Cortex of kidney (tissue), 1 donor: Measurements from ENCODE around the gene TMEM30B.

ENCODE experiments used
- DNase-seq: peaks from one replicate; lab custom pipeline; 2025; lab: John Stamatoyannopoulos, UW

TMEM30B gene

DNA sequence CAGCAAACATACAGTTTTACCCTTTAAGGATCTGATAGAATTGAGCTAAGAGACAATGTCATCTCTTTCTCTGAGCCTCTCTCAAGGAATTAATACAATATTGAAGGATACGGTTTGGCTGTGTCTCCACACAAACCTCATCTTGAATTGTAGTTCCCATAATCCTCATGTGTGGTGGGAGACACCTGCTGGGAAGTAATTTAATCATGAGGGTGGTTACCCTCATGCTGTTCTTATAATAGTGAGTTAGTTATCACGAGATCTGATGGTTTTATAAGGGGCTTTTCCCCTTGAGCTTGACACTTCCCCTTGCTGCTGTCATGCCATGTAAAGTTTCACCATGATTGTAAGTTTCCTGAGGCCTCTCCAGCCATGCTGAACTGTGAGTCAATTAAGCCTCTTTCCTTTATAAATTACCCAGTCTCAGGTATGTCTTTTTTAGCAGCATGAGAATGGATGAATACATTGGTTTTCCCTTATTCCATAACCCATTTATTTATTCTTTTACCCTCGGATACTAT lies 47.6 kb downstream of the TMEM30B start:
- no peak for DNase-seq

DNA sequence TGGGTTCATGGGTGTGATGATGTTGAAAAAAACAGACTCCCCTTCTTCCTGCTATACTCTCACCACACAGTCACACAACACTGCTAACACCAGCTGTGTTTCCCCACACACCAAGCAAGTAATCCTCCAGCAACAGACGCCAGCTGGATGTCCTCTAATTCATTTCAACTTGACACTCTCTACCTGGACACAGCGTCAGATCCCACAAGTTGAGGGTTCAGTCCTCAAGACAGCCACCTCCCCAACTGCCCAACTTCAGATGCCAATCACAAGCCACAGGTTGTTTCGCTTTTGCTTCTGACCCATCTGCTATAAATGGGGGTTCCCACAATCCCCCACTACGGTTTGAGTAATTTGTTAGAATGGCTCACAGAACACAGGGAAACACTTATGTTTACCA lies 49.3 kb downstream of the TMEM30B start:
- no peak for DNase-seq

DNA sequence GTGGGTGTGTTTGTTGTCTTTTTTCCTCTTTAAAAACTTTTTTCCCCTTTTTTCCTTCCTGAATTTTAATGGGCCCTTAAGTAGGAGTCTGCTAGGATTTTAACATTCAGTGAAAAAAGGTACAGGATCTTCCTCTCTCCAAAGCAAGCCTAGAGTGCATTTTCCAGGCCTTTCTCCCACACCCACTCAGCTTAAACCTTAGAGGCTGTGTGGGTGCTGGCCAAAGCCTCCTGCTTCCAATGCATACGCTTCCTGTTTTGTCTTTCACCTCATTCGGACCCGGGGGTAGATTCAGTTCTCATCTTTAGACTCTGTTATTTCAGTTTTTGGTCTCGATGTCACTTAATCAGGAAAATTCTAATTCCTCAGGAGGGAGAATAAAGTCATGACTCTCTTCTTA lies 51.2 kb downstream of the TMEM30B start:
- no peak for DNase-seq

DNA sequence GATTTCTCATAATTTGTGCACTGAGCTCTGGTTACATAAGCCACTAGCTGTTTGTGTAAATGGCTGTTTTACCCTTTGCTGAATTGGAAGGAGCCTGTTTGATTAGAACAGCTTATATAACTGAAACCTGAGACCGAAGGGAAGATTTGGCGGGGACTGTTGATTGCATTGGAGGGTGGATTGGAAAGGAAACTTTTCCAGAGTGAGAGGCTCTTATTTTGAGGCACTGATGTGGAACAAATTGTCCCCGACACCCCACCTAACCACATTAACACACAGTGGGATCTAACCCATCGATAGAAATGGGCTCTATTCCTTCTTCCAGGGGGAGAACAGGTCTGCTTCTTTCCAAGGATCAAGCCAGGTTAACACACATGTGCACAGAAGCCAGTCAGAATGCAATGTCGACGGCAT lies 51.7 kb downstream of the TMEM30B start:
- DNase-seq: no peak

DNA sequence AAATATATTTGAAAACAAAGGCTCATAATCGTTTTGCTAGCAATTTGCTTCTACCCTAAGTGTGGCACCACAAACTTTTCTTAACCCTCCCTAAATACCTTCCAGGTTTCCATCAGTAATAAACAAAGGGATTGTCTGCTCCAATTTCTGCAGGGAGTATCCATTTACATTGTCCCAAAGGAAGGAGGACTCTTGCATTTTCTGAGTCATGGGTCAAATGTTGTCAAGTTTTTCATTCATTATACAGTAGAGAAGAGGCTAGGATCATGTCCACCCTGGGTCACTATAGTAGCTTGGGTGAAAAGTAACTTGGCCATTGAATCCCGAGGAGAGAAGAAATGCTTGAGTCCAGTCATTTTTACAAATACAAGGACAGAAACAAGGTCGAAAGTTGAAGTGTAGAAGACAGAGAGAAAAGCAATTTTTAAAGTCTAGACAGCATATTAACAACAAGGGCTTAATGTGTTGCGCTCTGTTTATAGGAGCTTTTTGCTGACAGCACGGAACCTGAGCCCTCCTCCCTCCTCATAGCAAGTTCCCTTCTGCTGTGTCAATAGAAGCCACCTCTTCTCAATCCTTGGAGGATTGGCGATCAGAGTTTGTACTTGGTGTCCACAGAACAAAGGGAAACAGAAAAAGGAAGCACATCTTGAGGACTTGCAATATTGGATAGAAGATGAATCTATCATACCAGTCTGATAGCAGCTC lies 53.1 kb downstream of the TMEM30B start:
- no peak for DNase-seq
